Left kidney (tissue), 8 donors: ENCODE measurements around the gene DNAH9. TPM values are rescaled to one million over a fixed set of nuclear protein-coding genes. Genes with fewer than 3 reads are reported as not detected.

Experiments used
- DNase-seq: peaks from one replicate; pipeline ENCODE4 v3.0.0-alpha.2; 2013
- long read RNA-seq, 8 donors: transcript quantifications; one replicate each; lab custom pipeline, GENCODE V29; 2026
- polyA plus RNA-seq: library from polyadenylated mRNA; unstranded; fragments of 120-200 nt; gene quantifications from one replicate; pipeline ENCODE4 v1.2.1, GENCODE V29; 2013; ENCODE audit not compliant: insufficient read length

The DNAH9 gene
- 4.5 TPM for polyA plus RNA-seq
- long read RNA-seq, donor 1, partial matches to known transcripts = 0 of 3 reads
- long read RNA-seq, donor 1, other reads (novel, unspliced or antisense) = 0 of 3 reads
- long read RNA-seq, donor 2 = 0 reads
- long read RNA-seq, donor 3 = 0 reads
- long read RNA-seq, donor 4 = 0 reads
- long read RNA-seq, donor 5, partial matches to known transcripts = 0 of 2 reads
- long read RNA-seq, donor 5, other reads (novel, unspliced or antisense) = 0 of 2 reads
- long read RNA-seq, donor 6, partial matches to known transcripts = 0 of 1 reads
- long read RNA-seq, donor 6, other reads (novel, unspliced or antisense) = 0 of 1 reads
- long read RNA-seq, donor 7 = 0 reads
- long read RNA-seq, donor 8 = 0 reads

GRCh38 chr17:11598274-11599221 is at the start of gene DNAH9:
TSS of gene DNAH9 (plus strand) at chr17:11598470. CDS start at chr17:11598499, 29 bp downstream.
- peak; percentile 97 for DNase-seq

GRCh38 chr17:11550431-11550830 is 47.8 kb upstream of the DNAH9 start:
- no peak for DNase-seq

GRCh38 chr17:11551442-11551841 is 46.8 kb upstream of the DNAH9 start:
- no peak for DNase-seq

- DNase-seq = no peak
Observed at GRCh38 chr17:11553135-11553534, 45.1 kb upstream of the DNAH9 start.

GRCh38 chr17:11554042-11554441 is 44.2 kb upstream of the DNAH9 start:
- no peak for DNase-seq

GRCh38 chr17:11554542-11554941 is 43.7 kb upstream of the DNAH9 start:
- DNase-seq = no peak

GRCh38 chr17:11555530-11555929 is 42.7 kb upstream of the DNAH9 start:
- no peak for DNase-seq

GRCh38 chr17:11557727-11558452 is 40.4 kb upstream of the DNAH9 start:
- no peak for DNase-seq

- DNase-seq = no peak
Observed at GRCh38 chr17:11558681-11559234, 39.5 kb upstream of the DNAH9 start.

GRCh38 chr17:11559601-11560000 is 38.7 kb upstream of the DNAH9 start:
- no peak for DNase-seq

- no peak for DNase-seq
Observed at GRCh38 chr17:11561281-11561680, 37.0 kb upstream of the DNAH9 start.

- DNase-seq = no peak
Observed at GRCh38 chr17:11561702-11562101, 36.6 kb upstream of the DNAH9 start.

- DNase-seq = peak; percentile 3
Observed at GRCh38 chr17:11564589-11565380, 33.5 kb upstream of the DNAH9 start.

GRCh38 chr17:11565591-11565990 is 32.7 kb upstream of the DNAH9 start:
- no peak for DNase-seq

- no peak for DNase-seq
Observed at GRCh38 chr17:11578998-11579397, 19.3 kb upstream of the DNAH9 start.

- no peak for DNase-seq
Observed at GRCh38 chr17:11580677-11581076, 17.6 kb upstream of the DNAH9 start.

GRCh38 chr17:11582217-11582616 is 16.1 kb upstream of the DNAH9 start:
- no peak for DNase-seq

- DNase-seq = no peak
Observed at GRCh38 chr17:11583306-11583992, 14.8 kb upstream of the DNAH9 start.

GRCh38 chr17:11589716-11590115 is 8.6 kb upstream of the DNAH9 start:
- DNase-seq = peak; percentile 35

- no peak for DNase-seq
Observed at GRCh38 chr17:11601661-11602060, 3.4 kb downstream of the DNAH9 start.

GRCh38 chr17:11608396-11608795 is 10.1 kb downstream of the DNAH9 start:
- peak; percentile 71 for DNase-seq
